Activated T-cell treated with anti-CD3 and anti-CD28 coated beads, Interleukin-2, amount 50 U/mL, for 24 hours (primary cell): ENCODE measurements around the gene HRH3.

Experiments
- DNase-seq: peaks from one replicate; pipeline ENCODE4 v3.0.0-alpha.2; 2020
- H3K27ac Mint-ChIP-seq: 2 replicates; pipeline ENCODE4 v1.8.0; 2020; ENCODE audit warnings: mild to moderate bottlenecking, mixed read lengths
- H3K27me3 Mint-ChIP-seq: 2 replicates; pipeline ENCODE4 v1.8.0; 2020; ENCODE audit warnings: mixed read lengths
- H3K36me3 Mint-ChIP-seq: 2 replicates; pipeline ENCODE4 v1.8.0; 2020; ENCODE audit warnings: low read depth, mixed read lengths
- H3K4me1 Mint-ChIP-seq: 2 replicates; pipeline ENCODE4 v1.8.0; 2020; ENCODE audit warnings: low read depth, mixed read lengths
- H3K4me3 Mint-ChIP-seq: 2 replicates; pipeline ENCODE4 v1.8.0; 2020; ENCODE audit warnings: mild to moderate bottlenecking, moderate library complexity, mixed read lengths
- H3K9me3 Mint-ChIP-seq: 2 replicates; pipeline ENCODE4 v1.8.0; 2020; ENCODE audit warnings: mixed read lengths

The HRH3 gene

DNA sequence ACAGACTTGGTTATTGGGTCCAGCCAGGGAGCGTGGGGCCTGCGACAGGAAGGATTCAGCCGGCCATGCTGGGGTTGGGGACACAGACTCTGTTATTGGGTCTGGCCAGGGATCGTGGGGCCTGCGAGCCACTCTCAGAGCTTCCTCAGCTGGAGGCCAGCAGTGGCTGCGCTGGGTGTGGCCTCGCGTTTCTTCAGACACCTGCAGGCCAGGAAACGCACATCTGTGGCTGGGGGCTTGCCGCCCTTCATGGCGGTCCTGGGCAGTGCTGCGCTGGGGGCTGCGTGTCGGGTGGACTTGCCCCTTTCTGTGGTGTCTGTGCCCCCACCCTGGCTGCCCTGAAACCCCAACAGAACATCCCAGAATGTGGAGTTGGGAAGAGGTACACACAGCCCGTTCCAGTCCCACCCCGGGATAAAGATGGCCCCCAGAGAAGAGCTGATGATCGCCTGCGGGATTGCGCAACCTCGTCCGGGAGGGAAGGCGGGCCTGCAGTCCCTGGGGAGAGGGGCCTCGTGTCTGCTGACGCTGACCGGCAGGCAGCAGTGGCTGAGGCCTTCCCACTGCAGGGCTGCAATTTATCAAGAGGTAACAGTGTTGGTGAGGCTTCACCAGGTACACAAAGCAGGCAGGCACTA, 54.2 kb downstream of the HRH3 start:
- peaks cover 82% of the 10 kb centered on the region for H3K36me3 Mint-ChIP-seq

More for the DNA sequence above, 54.2 kb downstream of the HRH3 start:
- Mint-ChIP-seq H3K4me1 (no peaks in the 10 kb centered on the region), H3K4me3 (no peak overlapping the region), H3K27ac (no peak overlapping the region), H3K27me3 (no peaks in the 10 kb centered on the region), H3K9me3 (no peaks in the 10 kb centered on the region)
- no peak for DNase-seq
